NCI-H82 treated with DMSO at 0.1 percent for 48 hours (cell line): ENCODE data around the gene P2RY4.
A peak's percentile ranks its signal among the peaks of the same experiment; 100 is the strongest.
"Not testable (repeated sequence)": the region's sequence is repeated elsewhere in the genome, so short reads cannot be mapped to it uniquely, and the experiment has no call there.

Experiments
- DNase-seq: peaks from one replicate; lab custom pipeline; 2025; ENCODE audit not compliant: unreplicated experiment; lab: John Stamatoyannopoulos, UW

P2RY4 gene

GRCh38 chrX:70244881-70245280 is 15.1 kb downstream of the P2RY4 start:
- DNase-seq = no peak

GRCh38 chrX:70243601-70244000 is 16.4 kb downstream of the P2RY4 start:
- DNase-seq = not testable (repeated sequence)

- DNase-seq = no peak
Observed at GRCh38 chrX:70241501-70241900, 18.5 kb downstream of the P2RY4 start.

- DNase-seq = no peak
Observed at GRCh38 chrX:70240751-70241150, 19.3 kb downstream of the P2RY4 start.

- DNase-seq = no peak
Observed at GRCh38 chrX:70234355-70234754, 25.6 kb downstream of the P2RY4 start, which contains the start of gene AWAT1. Gene AWAT1, plus strand, starts transcription at chrX:70234655. Its CDS starts 41 bp downstream, at chrX:70234696.

GRCh38 chrX:70231666-70232065 is 28.3 kb downstream of the P2RY4 start:
- DNase-seq = no peak

GRCh38 chrX:70226687-70227086 is 33.3 kb downstream of the P2RY4 start:
- no peak for DNase-seq

- DNase-seq = no peak
Observed at GRCh38 chrX:70226048-70226447, 34.0 kb downstream of the P2RY4 start.

GRCh38 chrX:70219938-70220764 is 39.9 kb downstream of the P2RY4 start:
- DNase-seq = peak; percentile 10

- DNase-seq = not testable (repeated sequence)
Observed at GRCh38 chrX:70209570-70209969, 50.4 kb downstream of the P2RY4 start.

GRCh38 chrX:70208479-70208878 is 51.5 kb downstream of the P2RY4 start:
- DNase-seq = no peak
